HEK293 (cell line): ENCODE results near the gene NEK7.

Experiments used
- CTCF ChIA-PET: fragments of 350-600 bp; formaldehyde crosslinking; extraction: SDS; loops from one replicate; lab custom pipeline; 2021; ENCODE audit warnings: antibody characterized with exemption; lab: Yijun Ruan, JAX
- POLR2A ChIA-PET: fragments of 300-600 bp; formaldehyde crosslinking; extraction: SDS; loops from one replicate; lab custom pipeline; 2020; ENCODE audit warnings: antibody characterized with exemption, inconsistent platforms; lab: Yijun Ruan, JAX
- H3K27ac ChIP-seq: fragments of 200-500 bp; sonication (Bioruptor generic); 2 replicates; pipeline ENCODE4 v1.5.1; 2014; ENCODE audit warnings: low read depth, low read length, control low read depth, inconsistent platforms; ENCODE audit errors: extremely low read depth
- H3K36me3 ChIP-seq, 2 experiments: fragments of 200-500 bp in 1 of 2; sonication (Bioruptor generic) in 1 of 2; 1 replicate in 1 of 2; 2 replicates in 1 of 2; pipeline ENCODE4 v1.5.1; 2014 to 2017; ENCODE audit warnings: inconsistent platforms in 2 of 2, low read length in 2 of 2; ENCODE audit not compliant: control insufficient read depth in 2 of 2, insufficient read depth in 1 of 2
- H3K4me1 ChIP-seq: fragments of 200-500 bp; sonication (Bioruptor generic); 2 replicates; pipeline ENCODE4 v1.5.1; 2014; ENCODE audit warnings: mild to moderate bottlenecking, low read length, inconsistent platforms; ENCODE audit not compliant: control insufficient read depth, insufficient read depth
- H3K4me3 ChIP-seq: 2 replicates; pipeline ENCODE4 v1.5.1; 2011; ENCODE audit warnings: low read depth, mild to moderate bottlenecking, control low read depth, low read length, moderate library complexity
- H3K9me3 ChIP-seq: fragments of 200-500 bp; sonication (Bioruptor generic); 2 replicates; pipeline ENCODE4 v1.5.1; 2014; ENCODE audit warnings: low read depth, low read length, inconsistent platforms; ENCODE audit not compliant: control insufficient read depth, insufficient read depth
- HOXA7 ChIP-seq: sonication (generic); formaldehyde crosslinking; IDR thresholded peaks from 2 replicates; pipeline ENCODE4 v1.8.1; 2022; ENCODE audit warnings: missing genetic modification reagents, borderline replicate concordance
- KLF8 ChIP-seq: fragments of 450-650 bp; formaldehyde crosslinking; IDR thresholded peaks from 2 replicates; pipeline ENCODE4 v1.5.1; 2016; ENCODE audit warnings: missing biosample characterization, missing genetic modification characterization
- KLF9 ChIP-seq: fragments of 450-650 bp; formaldehyde crosslinking; IDR thresholded peaks from 2 replicates; pipeline ENCODE4 v1.5.1; 2016; ENCODE audit warnings: missing biosample characterization, missing genetic modification characterization, low read depth
- MEIS1 ChIP-seq: sonication (generic); formaldehyde crosslinking; IDR thresholded peaks from 2 replicates; pipeline ENCODE4 v1.8.1; 2022; ENCODE audit warnings: missing genetic modification reagents, mild to moderate bottlenecking, borderline replicate concordance
- MZF1 ChIP-seq: fragments of 450-650 bp; formaldehyde crosslinking; IDR thresholded peaks from 2 replicates; pipeline ENCODE4 v1.5.1; 2017; ENCODE audit warnings: missing biosample characterization, missing genetic modification characterization, borderline replicate concordance
- SCRT1 ChIP-seq: fragments of 450-650 bp; formaldehyde crosslinking; IDR thresholded peaks from 2 replicates; pipeline ENCODE4 v1.5.1; 2016; ENCODE audit warnings: missing biosample characterization, missing genetic modification characterization, borderline replicate concordance
- SCRT2 ChIP-seq: fragments of 450-650 bp; formaldehyde crosslinking; IDR thresholded peaks from 2 replicates; pipeline ENCODE4 v1.5.1; 2016; ENCODE audit warnings: missing biosample characterization, missing genetic modification characterization
- ZBTB20 ChIP-seq: fragments of 450-650 bp; formaldehyde crosslinking; IDR thresholded peaks from 2 replicates; pipeline ENCODE4 v1.5.1; 2016; ENCODE audit warnings: missing biosample characterization, missing genetic modification characterization
- ZBTB8A ChIP-seq: fragments of 450-650 bp; formaldehyde crosslinking; IDR thresholded peaks from 2 replicates; pipeline ENCODE4 v1.5.1; 2016; ENCODE audit warnings: missing biosample characterization, missing genetic modification characterization
- ZNF19 ChIP-seq: fragments of 450-650 bp; formaldehyde crosslinking; IDR thresholded peaks from 2 replicates; pipeline ENCODE4; 2016; ENCODE audit warnings: missing biosample characterization, missing genetic modification characterization, low read depth
- ZNF24 ChIP-seq: fragments of 450-650 bp; formaldehyde crosslinking; IDR thresholded peaks from 2 replicates; pipeline ENCODE4 v1.5.1; 2016; ENCODE audit warnings: missing biosample characterization, missing genetic modification characterization
- ZNF274 ChIP-seq, 2 experiments: fragments of 200-500 bp in 1 of 2; fragments of 450-650 bp in 1 of 2; sonication (Bioruptor generic) in 1 of 2; formaldehyde crosslinking in 1 of 2; IDR thresholded peaks; 2 replicates each; pipeline versions ENCODE4 v1.5.1 to v1.6.1; 2014 to 2016; ENCODE audit warnings: borderline replicate concordance in 1 of 2, inconsistent platforms in 1 of 2, low read length in 1 of 2, missing biosample characterization in 1 of 2, missing genetic modification characterization in 1 of 2
- ZNF48 ChIP-seq: fragments of 450-650 bp; formaldehyde crosslinking; IDR thresholded peaks from 2 replicates; pipeline ENCODE4 v1.5.1; 2016; ENCODE audit warnings: missing biosample characterization, missing genetic modification characterization
- ZNF513 ChIP-seq: fragments of 450-650 bp; IDR thresholded peaks from 2 replicates; pipeline ENCODE4 v1.5.1; 2018; ENCODE audit warnings: missing biosample characterization, missing genetic modification characterization
- ZNF514 ChIP-seq: fragments of 450-650 bp; formaldehyde crosslinking; IDR thresholded peaks from 2 replicates; pipeline ENCODE4 v1.5.1; 2016; ENCODE audit warnings: missing biosample characterization, missing genetic modification characterization
- ZNF596 ChIP-seq: fragments of 450-650 bp; IDR thresholded peaks from 2 replicates; pipeline ENCODE4 v1.5.0; 2018; ENCODE audit warnings: missing biosample characterization, mild to moderate bottlenecking, missing genetic modification characterization, moderate library complexity
- ZNF600 ChIP-seq: fragments of 450-650 bp; formaldehyde crosslinking; IDR thresholded peaks from 2 replicates; pipeline ENCODE4 v1.5.1; 2016; ENCODE audit warnings: missing biosample characterization, missing genetic modification characterization
- TF ChIP-seq, protein P1 (sequence below): IDR thresholded peaks from 2 replicates; pipeline ENCODE4 v1.6.1; 2011; ENCODE audit warnings: mild to moderate bottlenecking, low read depth, low read length, borderline replicate concordance
- TF ChIP-seq, protein P2 (sequence below): fragments of 450-650 bp; formaldehyde crosslinking; IDR thresholded peaks from 2 replicates; pipeline ENCODE4 v1.5.1; 2017; ENCODE audit warnings: missing biosample characterization, missing genetic modification characterization
- TF ChIP-seq, protein P3 (sequence below): fragments of 450-650 bp; formaldehyde crosslinking; IDR thresholded peaks from 2 replicates; pipeline ENCODE4 v1.5.1; 2017; ENCODE audit warnings: missing biosample characterization, missing genetic modification characterization

NEK7 gene

GRCh38 chr1:198231779-198232178 is 75.0 kb downstream of the NEK7 start:
- no peaks in the 10 kb centered on the region for H3K9me3 ChIP-seq
- no peak overlapping the region for H3K27ac ChIP-seq
- ChIA-PET POLR2A (interaction anchor here (0.5 kb wide), 2 partner anchors 115 to 1435 kb away, joined by 7 to 9 read pairs; no protein-coding TSS in a partner anchor), CTCF (interaction anchor here (1.0 kb wide), 1 partner anchor 114 kb away, joined by 3 read pairs; no protein-coding TSS in a partner anchor)
- no peak overlapping the region for H3K4me3 ChIP-seq
- 0 out of 2 replicates have a peak, but pooled peaks cover 7% of the 10 kb centered on the region for H3K4me1 ChIP-seq
- H3K36me3 ChIP-seq = peaks cover 0 to 6% of the 10 kb centered on the region in 2 experiments; a peak in 1 of 3 replicates
- no peak for TF ChIP-seq ZNF513 (tag by site-specific recombination)
- TF ChIP-seq ZNF600 (tag by site-specific recombination) = no peak
- TF ChIP-seq, protein P1, sequence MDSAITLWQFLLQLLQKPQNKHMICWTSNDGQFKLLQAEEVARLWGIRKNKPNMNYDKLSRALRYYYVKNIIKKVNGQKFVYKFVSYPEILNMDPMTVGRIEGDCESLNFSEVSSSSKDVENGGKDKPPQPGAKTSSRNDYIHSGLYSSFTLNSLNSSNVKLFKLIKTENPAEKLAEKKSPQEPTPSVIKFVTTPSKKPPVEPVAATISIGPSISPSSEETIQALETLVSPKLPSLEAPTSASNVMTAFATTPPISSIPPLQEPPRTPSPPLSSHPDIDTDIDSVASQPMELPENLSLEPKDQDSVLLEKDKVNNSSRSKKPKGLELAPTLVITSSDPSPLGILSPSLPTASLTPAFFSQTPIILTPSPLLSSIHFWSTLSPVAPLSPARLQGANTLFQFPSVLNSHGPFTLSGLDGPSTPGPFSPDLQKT = no peak
- no peak for TF ChIP-seq MZF1
- no peak for TF ChIP-seq ZNF596
- TF ChIP-seq ZNF274 (IDR thresholded peaks at IDR 0.05; ENCODE audit: low read length) = no peak
- TF ChIP-seq ZNF274 (tag by site-specific recombination; IDR thresholded peaks at IDR 0.05; ENCODE audit: borderline replicate concordance) = no peak
- TF ChIP-seq, protein P2, sequence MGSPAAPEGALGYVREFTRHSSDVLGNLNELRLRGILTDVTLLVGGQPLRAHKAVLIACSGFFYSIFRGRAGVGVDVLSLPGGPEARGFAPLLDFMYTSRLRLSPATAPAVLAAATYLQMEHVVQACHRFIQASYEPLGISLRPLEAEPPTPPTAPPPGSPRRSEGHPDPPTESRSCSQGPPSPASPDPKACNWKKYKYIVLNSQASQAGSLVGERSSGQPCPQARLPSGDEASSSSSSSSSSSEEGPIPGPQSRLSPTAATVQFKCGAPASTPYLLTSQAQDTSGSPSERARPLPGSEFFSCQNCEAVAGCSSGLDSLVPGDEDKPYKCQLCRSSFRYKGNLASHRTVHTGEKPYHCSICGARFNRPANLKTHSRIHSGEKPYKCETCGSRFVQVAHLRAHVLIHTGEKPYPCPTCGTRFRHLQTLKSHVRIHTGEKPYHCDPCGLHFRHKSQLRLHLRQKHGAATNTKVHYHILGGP = 0 out of 2 replicates have a peak, but pooled peaks have one; percentile 23

DNA sequence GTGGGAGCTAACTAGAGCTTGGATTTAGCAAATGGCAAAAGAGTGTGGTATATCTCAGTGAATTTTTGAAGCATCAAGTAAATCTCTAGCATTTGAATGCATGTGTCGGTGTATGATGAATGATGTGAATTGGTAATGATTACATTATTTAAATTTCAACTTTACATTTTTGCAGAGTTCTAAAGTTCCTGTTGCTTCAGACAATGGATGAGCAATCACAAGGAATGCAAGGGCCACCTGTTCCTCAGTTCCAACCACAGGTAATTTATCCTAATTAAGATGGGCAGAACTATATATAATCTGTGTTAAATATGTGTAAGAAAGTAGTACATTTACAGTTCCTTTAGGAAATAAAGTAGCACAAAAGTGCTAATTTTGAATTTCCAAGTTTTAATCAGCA is 75.6 kb downstream of the NEK7 start:
- H3K9me3 ChIP-seq = no peaks in the 10 kb centered on the region
- H3K4me3 ChIP-seq = no peak overlapping the region
- ChIA-PET POLR2A (interaction anchor here (0.7 kb wide), 1 partner anchor 316 kb away, joined by 3 read pairs; no protein-coding TSS in a partner anchor), CTCF (no interaction called here)
- no peak overlapping the region for H3K27ac ChIP-seq
- H3K4me1 ChIP-seq = 0 out of 2 replicates have a peak, but pooled peaks cover 7% of the 10 kb centered on the region
- TF ChIP-seq SCRT2 = peak; percentile 96
- TF ChIP-seq, protein P3, sequence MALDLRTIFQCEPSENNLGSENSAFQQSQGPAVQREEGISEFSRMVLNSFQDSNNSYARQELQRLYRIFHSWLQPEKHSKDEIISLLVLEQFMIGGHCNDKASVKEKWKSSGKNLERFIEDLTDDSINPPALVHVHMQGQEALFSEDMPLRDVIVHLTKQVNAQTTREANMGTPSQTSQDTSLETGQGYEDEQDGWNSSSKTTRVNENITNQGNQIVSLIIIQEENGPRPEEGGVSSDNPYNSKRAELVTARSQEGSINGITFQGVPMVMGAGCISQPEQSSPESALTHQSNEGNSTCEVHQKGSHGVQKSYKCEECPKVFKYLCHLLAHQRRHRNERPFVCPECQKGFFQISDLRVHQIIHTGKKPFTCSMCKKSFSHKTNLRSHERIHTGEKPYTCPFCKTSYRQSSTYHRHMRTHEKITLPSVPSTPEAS (tag by site-specific recombination) = no peak
- TF ChIP-seq SCRT1 (tag by site-specific recombination) = peak; percentile 65
- no peak for TF ChIP-seq ZBTB8A
- no peak for TF ChIP-seq ZNF24 (tag by site-specific recombination)
- H3K36me3 ChIP-seq = peaks cover 0 to 7% of the 10 kb centered on the region in 2 experiments; a peak in 1 of 3 replicates

GRCh38 chr1:198232940-198233675 is 76.3 kb downstream of the NEK7 start:
- Histone ChIP-seq H3K27ac (no peak overlapping the region), H3K4me3 (no peak overlapping the region), H3K4me1 (0 out of 2 replicates have a peak, but pooled peaks cover 7% of the 10 kb centered on the region), H3K36me3 (peaks cover 0 to 7% of the 10 kb centered on the region in 2 experiments; a peak in 1 of 3 replicates), H3K9me3 (no peaks in the 10 kb centered on the region)
- POLR2A ChIA-PET = interaction anchor here (0.7 kb wide), 1 partner anchor 317 kb away, joined by 3 read pairs; no protein-coding TSS in a partner anchor
- CTCF ChIA-PET = no interaction called here
- TF ChIP-seq ZNF514 (tag by site-specific recombination) (no peak), KLF8 (tag by site-specific recombination) (no peak), ZNF19 (tag by site-specific recombination) (no peak), MEIS1 (no peak), KLF9 (tag by site-specific recombination) (no peak), HOXA7 (CRISPR knock-in tag) (no peak), ZNF48 (tag by site-specific recombination) (no peak), ZBTB20 (tag by site-specific recombination) (no peak)
- TF ChIP-seq, protein P1 = no peak
